HT-29 (cell line): ENCODE measurements around the gene OR8B3. TPM values are rescaled to one million over a fixed set of nuclear protein-coding genes. Genes with fewer than 3 reads are reported as not detected.
A peak's percentile ranks its signal among the peaks of the same experiment; 100 is the strongest.
"Not testable (repeated sequence)": the region's sequence is repeated elsewhere in the genome, so short reads cannot be mapped to it uniquely, and the experiment has no call there.

Experiments
- DNase-seq: peaks from one replicate; pipeline ENCODE4 v3.0.0-alpha.2; 2015; ENCODE audit warnings: low spot score
- total RNA-seq: library from RNA; depleted of rRNA; stranded (reverse); fragments of >200 nt; shearing (Covaris generic); gene quantifications from 2 replicates; pipeline ENCODE4 v1.2.3, GENCODE V29; 2014; rRNA removed

The OR8B3 gene, protein sequence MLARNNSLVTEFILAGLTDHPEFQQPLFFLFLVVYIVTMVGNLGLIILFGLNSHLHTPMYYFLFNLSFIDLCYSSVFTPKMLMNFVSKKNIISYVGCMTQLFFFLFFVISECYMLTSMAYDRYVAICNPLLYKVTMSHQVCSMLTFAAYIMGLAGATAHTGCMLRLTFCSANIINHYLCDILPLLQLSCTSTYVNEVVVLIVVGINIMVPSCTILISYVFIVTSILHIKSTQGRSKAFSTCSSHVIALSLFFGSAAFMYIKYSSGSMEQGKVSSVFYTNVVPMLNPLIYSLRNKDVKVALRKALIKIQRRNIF
- total RNA-seq, result not detected in 2 replicates

DNA sequence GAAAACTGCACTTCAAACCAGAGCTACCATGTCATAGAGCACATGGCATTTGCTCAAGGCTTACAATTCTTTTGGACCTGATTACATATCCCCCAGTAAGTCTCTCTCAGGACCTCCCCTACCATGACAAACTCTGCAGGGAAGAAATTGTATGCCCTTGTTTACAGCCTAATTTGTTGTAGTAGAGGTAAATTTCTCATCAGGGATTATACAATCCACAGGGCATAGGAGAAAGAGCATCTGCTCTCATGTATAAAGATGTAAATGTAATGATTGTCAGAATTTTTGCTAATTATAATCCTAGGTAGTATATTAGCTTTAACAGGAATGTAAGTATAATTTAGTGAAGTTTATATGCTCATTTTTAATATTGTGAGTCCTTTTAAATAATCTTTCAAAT lies at the start of gene OR8B3:
Gene OR8B3, minus strand, starts transcription at position 101 of the 400 bp plus-strand sequence. CDS start 1,673 bp downstream, outside the sequence.
- no peak for DNase-seq

DNA sequence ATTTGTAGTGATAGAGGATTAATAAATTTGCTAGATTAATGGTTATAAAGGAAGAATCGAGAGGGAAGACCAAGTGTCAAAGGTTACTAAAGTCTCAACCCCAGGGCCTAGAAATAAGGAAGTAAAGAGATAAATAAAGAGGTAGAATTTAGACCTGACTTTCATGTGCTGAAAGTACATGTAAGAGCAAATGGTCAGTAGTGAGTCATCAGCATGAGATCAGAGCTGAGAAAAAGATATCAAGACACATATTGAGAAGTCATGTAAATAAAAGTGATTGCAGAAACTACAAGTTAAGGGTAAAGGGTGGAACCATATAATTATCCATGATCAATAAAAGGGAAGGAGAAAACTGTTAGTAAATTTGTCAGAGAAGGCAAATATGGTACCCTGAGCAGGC lies 48.1 kb upstream of the OR8B3 start:
- DNase-seq, result no peak

DNA sequence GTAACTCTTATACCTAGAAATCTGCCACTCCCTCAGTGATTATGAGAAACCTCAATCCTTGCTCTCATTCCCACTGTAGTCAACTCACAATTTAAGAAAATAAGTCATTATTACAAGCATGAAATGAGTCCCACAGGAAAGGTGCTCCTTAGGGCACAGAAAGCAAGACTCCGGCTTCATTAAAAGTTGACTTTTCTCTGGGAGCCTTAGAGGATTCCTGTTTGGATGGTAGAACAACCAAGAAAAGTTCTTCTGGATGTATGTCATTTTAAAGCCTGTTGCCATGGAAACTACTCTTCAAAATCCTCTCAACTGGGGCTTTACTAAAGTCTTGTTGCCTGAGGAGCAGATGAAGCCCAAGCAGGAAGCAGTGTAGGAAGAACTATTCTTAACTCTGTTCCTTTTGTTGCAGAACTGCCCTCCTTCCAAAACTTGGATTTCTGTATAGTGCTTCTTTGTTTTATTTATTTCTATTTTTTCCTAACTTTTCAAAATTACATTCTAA lies 46.9 kb upstream of the OR8B3 start, which contains the start of gene OR8B8:
Gene OR8B8, minus strand, starts transcription at position 51 of the 505 bp plus-strand sequence. CDS start 4,611 bp downstream, outside the sequence.
- DNase-seq, result no peak

DNA sequence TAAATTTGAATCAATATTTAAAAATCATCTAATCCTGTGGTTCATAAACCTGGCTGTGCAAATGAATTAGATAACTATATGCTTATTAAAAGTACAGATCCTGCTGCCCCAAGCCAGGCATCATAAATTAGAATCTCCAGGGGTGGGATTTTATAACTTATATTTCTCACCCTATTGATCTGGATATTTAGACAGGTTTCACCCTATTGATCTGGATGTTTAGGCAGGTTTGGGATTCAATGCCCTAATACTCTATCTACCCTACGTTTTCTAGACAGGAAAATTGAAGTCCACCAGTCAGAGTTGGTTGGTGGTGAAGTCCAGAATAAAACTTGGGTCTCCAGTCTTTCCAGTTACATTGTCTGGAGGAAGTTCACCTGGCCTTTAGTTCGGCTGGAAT lies 44.0 kb upstream of the OR8B3 start:
- no peak for DNase-seq

DNA sequence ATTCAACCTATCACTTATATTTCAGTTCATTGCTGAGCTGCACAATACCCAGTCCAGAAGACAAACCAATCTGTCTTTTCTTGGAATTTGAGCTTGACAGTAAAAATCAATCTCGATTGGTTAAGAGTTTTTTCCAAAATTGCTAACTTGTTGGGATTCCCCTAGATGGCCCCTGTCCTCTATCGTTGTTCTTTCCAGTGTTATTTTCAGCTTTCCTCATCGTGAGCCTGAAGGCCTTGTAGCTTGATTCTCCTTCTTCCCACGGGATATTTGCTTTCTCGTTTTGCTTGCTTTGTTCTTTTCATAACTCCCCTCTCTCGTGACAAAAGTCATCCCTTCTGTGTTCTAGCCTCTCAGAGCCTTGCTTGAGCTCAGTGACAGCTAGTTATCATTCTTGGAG lies 43.6 kb upstream of the OR8B3 start:
- no peak for DNase-seq

DNA sequence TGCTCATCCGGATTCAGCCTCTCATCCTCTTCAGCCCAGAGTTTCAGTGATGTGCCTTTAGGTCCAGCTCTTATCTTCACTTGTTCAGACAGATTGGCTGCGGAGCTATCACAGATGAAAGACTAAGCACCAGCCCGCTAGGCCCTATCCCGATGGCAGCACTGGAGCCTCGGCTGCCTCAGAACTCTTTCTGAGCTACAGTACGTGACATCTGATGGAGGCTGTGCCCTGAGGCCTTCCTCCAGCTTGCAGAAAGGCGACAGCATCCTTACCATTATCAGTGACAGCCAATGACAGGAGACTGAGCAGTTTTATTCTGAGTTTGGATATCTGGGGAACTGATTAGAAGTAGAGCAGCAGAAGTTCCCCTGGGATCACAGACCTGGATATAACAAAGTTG lies 42.7 kb upstream of the OR8B3 start:
- no peak for DNase-seq

DNA sequence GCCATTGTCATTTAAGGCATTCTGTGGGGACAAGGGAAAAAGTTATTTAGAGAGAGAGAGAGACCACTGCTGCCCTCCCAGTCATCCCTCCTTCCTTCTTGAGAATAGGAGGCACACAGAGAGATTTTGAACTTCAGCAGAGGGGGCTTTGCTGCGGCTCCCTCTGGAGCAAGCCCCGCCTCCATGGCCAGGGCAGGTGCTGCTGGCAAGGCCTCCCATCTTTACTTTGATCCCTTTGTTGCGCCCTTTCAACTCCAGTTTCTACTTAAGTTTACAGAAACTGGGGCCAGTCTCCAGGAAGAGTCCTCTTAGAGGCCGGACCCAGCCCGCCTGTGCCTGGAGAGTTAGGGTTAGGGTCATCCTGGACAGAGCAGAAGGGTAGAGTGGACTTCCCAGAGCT lies 42.3 kb upstream of the OR8B3 start:
- no peak for DNase-seq

DNA sequence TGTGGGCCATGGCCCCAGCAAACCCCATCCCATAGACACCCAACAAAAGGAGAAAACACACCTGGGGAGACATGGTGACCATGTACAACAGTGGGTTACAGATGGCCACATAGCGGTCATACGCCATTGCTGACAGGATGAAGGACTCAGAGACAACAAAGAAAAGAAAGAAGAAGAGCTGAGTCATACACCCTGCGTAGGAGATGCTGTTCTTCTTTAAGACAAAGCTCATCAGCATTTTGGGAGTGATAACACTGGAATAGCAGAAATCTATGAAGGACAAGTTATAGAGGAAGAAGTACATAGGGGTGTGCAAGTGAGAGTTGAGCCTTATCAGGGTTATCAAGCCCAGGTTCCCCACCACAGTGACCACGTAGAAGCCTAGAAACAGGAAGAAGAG lies 41.8 kb upstream of the OR8B3 start:
- DNase-seq, result no peak

DNA sequence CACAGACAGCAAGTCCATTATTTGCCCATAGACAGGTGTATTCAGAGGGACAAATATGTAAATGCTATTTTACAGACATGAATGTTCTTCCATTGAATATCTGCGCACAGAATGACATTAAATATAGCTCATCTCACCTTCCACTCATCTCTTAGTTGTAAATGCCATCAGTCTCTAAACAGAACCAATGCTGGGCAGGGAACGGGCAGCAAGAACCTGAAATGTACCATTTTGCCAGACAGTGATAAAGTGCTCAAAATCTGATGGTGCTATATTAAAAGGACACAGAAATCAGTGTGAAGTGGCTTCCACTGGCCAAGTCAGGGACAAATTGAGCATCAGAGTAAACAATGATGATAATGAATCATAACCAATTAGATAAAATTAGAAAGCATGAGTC lies 35.9 kb upstream of the OR8B3 start:
- DNase-seq, result no peak

DNA sequence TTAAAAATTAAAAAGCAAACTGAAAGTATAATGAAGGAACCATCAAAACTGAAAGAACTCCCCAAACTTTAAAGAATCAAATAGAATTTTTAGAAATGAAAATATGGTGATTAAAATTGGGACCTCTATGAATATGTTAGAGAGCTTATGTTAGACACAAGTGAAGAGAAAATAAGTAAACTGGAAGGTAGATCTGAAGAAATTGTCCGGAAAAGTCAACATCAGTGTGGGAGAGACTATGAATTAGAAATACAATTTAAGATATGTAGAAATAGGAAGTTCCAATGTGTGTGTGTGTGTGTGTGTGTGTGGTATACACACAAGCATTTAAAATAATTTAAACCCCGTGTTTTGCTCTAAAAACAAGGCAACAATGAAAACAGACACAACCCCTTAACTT lies 30.8 kb upstream of the OR8B3 start:
- DNase-seq, result no peak

DNA sequence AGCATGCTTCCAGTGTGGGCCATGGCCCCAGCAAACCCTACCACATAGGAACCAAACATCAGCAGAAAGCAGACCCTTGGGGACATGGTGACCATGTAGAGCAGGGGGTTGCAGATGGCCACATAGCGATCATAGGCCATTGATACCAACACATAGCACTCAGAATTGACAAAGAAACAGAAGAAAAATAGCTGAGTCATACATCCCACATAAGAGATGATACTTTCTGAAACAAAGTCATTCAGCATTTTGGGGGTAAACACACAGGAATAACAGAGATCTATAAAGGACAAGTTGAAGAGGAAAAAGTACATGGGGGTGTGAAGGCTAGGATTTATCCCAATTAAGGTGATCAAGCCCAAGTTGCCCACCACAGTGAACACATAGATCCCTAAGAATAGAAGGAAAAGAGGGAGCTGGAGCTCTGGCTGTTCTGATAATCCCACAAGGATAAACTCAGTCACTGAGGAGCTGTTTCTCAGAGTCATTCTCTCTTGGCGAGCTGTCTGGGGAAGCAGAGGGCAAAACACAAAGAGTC lies 25.6 kb upstream of the OR8B3 start, which contains the start of gene OR8B4:
Gene OR8B4, minus strand, starts transcription at position 488 of the 538 bp plus-strand sequence. Its CDS starts 0 bp downstream, at position 488.
- DNase-seq, result no peak

DNA sequence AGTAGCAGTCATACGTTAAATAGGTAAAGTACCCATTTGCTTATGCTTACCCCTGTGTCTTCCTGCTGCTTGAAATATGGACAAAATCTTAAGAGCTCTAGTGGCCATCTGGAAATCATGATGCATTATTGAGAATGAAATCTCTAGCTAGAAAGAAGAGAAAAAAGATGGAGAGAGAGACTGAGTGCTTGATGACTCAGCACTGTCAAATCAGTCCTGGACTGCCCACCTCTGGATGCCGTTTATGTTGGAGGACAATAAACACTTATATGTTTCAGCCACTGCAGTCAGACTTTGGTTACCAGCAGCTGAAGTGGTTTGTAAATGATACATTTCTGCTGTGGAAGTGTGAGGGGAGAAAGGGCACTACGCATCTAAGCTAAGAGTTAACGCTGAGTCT lies 22.2 kb upstream of the OR8B3 start:
- DNase-seq, result no peak

DNA sequence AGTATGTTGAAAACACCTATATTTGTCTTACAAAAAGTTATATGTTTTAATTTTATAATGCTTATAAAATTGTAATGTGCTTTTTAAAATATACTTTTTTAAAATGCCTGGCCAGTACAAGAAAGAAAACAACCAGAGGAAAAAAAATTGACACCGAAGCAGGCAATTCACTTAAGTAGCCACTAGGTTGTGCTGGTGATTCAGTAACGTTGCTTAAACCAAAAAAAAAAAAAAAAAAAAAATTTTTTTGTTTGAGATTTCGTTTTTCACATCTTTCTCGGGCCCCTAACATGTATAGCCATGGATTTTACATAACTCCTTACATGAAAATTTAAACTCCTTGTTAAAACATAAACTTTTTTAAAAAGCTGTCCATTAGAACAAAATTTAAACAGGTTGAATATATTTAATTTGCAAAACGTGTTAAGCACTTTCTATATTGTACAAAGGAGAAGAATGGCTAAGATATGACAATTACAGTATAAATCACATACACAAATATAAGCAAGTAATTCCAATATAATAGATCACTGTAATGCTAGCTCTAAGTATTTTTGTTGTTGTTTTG lies 16.6 kb upstream of the OR8B3 start:
- peak; percentile 42 for DNase-seq

DNA sequence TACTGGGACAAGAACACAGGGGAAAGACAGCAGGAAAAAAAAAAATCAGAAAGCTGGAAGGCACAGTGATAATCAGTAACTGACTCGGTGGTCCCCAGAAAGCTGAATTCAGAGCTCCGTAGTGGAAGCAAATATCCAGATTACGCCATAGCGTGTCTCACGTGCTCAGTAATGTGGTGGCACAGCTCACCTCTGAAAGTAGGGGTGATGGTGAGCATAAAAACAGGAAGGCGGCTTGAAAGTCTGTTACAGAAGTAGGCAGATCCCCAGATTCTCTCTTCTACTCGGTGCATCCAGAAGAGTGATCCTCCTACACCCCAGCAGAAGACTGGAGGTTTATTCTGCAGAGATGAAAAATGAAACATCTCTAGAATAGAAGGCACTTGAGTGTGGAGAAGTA lies 11.1 kb upstream of the OR8B3 start:
- no peak for DNase-seq

DNA sequence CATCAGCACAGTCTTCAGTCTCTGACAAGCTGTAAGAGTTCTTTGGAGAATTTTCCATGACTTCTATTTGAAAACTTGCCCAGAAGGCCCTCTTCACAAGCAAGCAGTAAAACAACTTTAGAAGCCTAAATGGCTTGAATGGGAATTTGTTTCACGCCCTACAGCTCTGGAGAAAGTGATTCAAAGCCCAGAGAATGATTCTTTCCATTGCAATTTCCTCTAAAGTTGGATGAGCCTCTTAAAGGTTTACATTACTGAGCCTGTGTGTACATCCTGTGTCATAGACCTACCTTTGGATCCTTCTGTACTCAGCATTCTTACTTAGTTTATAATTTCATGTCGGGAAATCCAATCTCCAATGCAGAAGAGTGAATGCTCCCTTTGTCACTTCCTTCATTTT lies 6.8 kb upstream of the OR8B3 start:
- no peak for DNase-seq

DNA sequence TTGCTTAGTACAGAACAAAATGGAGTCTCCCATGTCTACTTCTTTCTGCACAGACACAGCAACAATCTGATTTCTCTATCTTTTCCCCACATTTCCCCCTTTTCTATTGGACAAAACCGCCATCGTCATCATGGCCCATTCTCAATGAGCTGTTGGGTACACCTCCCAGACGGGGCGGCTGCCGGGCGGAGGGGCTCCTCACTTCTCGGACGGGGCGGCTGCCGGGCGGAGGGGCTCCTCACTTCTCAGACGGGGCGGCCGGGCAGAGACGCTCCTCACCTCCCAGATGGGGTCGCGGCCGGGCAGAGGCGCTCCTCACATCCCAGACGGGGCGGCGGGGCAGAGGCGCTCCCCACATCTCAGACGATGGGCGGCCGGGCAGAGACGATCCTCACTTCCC lies 4.4 kb upstream of the OR8B3 start:
- not testable (repeated sequence) for DNase-seq

DNA sequence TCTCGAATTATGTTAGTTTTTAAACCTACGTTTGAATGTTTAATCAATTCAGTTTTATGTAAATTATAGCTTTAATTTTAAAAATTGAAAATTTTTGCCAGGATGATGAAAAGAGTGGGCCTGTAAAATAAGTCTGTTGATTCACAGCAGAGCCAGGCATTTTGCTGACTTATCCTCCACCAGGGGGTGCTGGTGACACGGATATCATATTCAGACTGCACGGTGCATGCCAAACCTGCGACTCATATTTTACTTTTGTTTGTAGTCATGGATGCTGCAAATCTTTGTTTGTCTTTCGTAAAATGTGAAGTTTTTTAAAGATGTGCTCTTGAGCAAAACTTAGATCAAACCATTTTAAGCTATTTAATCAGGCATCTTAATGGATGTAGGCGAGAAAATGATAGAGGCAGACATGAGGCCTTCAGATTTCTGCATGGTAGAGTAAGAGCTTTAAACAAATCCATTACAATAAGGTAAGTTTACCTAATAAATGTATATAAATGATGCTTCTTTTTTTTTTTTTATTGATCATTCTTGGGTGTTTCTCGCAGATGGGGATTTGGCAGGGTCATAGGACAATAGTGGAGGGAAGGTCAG lies 3.6 kb upstream of the OR8B3 start:
- DNase-seq, result peak; percentile 84

DNA sequence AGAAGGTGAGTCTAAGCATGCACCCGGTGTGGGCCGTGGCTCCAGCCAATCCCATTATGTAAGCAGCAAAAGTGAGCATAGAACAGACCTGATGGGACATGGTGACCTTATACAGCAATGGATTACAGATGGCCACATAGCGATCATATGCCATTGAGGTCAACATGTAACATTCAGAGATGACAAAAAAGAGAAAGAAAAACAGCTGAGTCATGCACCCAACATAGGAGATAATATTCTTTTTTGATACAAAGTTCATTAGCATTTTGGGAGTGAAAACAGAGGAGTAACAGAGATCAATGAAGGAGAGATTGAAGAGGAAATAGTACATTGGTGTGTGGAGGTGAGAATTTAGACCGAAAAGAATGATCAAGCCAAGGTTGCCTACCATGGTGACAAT lies 2.0 kb downstream of the OR8B3 start:
- DNase-seq, result not testable (repeated sequence)

DNA sequence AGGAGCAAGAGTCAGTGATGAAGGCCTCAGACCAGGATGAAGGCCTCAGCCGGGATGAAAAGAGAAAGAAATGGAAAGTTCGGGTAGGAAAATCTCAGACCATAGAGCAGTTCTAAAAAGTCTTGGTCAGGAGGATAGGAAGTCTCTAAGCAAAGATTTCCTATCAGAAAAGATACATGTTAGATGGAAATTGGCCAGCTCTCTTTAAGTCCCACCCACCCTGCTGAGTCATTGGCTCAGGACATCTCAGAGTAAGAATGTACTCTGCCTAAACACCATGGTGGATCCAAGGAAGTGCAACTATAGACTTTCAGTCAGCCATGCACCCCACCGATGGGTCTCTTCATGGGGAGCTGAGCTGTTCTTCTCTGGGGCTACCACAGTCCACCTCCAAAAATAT lies 4.4 kb downstream of the OR8B3 start:
- no peak for DNase-seq

DNA sequence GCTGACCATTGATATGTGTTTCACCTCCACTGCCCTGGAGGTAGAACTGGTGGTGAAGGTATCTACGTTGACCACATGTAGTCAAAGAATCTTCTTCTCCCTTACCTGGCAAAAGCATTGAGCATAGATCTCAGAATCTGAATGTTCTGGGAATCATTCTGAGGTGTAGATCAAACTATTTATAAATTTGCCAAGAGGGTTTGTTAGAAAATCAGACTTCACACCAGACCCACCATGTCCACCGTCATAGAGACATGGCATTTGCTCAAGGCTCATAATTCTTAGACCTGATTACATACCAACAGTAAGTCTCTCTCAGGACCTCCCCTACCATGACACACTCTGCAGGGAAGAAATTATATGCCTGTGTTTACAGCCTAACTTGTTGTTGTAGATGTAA lies 14.4 kb downstream of the OR8B3 start, which contains the start of gene OR8B2:
Gene OR8B2, minus strand, starts transcription at position 101 of the 400 bp plus-strand sequence. CDS start 1,156 bp downstream, outside the sequence.
- no peak for DNase-seq

DNA sequence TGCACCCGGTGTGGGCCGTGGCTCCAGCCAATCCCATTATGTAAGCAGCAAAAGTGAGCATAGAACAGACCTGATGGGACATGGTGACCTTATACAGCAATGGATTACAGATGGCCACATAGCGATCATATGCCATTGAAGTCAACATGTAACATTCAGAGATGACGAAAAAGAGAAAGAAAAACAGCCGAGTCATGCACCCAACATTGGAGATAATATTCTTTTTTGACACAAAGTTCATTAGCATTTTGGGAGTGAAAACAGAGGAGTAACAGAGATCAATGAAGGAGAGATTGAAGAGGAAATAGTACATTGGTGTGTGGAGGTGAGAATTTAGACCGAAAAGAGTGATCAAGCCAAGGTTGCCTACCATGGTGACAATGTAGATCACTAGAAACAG lies 16.0 kb downstream of the OR8B3 start:
- DNase-seq, result not testable (repeated sequence)

DNA sequence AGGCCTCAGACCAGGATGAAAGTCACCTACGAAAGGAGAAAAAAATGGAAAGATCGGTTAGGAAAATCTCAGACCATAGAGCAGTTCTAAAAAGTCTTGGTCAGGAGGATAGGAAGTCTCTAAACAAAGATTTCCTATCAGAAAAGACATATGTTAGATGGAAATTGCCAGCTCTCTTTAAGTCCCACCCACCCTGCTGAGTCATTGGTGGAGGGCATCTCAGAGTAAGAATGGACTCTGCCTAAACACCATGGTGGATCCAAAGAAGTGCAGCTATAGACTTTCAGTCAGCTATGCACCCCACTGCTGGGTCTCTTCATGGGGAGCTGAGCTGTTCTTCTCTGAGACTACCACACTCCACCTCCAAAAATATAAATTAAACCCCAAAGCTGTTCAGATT lies 18.2 kb downstream of the OR8B3 start:
- DNase-seq, result no peak
